ENCODE measurements around the gene CACNG1. TPM values are rescaled to one million over a fixed set of nuclear protein-coding genes. Genes with fewer than 3 reads are reported as not detected.
"Not testable (repeated sequence)": the region's sequence is repeated elsewhere in the genome, so short reads cannot be mapped to it uniquely, and the experiment has no call there.

Gene CACNG1
- total and polyA plus RNA-seq, 2 donors (not counting 1 experiment from before 2014, with no cell fraction given), result not detected

DNA sequence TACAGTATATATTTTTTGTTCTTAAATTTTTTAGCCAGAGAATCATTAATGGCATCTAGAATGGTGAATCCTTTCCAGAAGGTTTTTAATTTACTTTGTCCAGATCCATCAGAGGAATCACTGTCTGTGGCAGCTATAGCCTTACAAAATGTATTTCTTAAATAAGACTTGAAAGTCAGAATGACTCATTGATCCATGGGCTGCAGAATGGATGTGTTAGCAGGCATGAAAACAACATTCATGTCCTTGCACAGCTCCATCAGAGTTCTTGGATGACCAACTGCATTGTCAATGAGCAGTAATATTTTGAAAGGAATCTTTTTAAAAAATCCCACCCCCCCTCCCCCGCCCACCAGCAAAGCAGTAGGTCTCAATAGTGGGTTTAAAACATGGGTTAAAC, 51.4 kb downstream of the CACNG1 start:
- Histone ChIP-seq H3K9me3 (ENCODE audit: control insufficient read depth, insufficient read depth, low read depth, low read length) (no peaks in the 10 kb centered on the region), H4K20me1 (ENCODE audit: control insufficient read depth, extremely low read depth, insufficient read depth, low read length) (no peaks in the 10 kb centered on the region), H3K9ac (ENCODE audit: insufficient read depth, low read length) (no peak overlapping the region), H3K4me2 (ENCODE audit: extremely low read depth, insufficient read depth, low read length) (no peak overlapping the region), H3K79me2 (ENCODE audit: control insufficient read depth, insufficient read depth, low read length) (no peaks in the 10 kb centered on the region), H3K4me1 (ENCODE audit: control insufficient read depth, extremely low read depth, insufficient read depth, low read length) (peaks cover 3% of the 10 kb centered on the region), H2AFZ (ENCODE audit: low read length) (no peak overlapping the region), H3K36me3 (ENCODE audit: control insufficient read depth, insufficient read depth, low read length) (no peaks in the 10 kb centered on the region), H3K27me3 (ENCODE audit: control insufficient read depth, insufficient read depth, low read length) (no peaks in the 10 kb centered on the region), H3K4me3 (replicated peaks in 1 of 4; ENCODE audit: control extremely low read depth in 1 of 4, insufficient read depth in 1 of 4, low read depth in 3 of 4, low read length in 4 of 4) (no peak overlapping the region), H3K27ac (ENCODE audit: insufficient read depth, low read length) (peak overlapping the region; percentile 21)
- TF ChIP-seq, protein P1, sequence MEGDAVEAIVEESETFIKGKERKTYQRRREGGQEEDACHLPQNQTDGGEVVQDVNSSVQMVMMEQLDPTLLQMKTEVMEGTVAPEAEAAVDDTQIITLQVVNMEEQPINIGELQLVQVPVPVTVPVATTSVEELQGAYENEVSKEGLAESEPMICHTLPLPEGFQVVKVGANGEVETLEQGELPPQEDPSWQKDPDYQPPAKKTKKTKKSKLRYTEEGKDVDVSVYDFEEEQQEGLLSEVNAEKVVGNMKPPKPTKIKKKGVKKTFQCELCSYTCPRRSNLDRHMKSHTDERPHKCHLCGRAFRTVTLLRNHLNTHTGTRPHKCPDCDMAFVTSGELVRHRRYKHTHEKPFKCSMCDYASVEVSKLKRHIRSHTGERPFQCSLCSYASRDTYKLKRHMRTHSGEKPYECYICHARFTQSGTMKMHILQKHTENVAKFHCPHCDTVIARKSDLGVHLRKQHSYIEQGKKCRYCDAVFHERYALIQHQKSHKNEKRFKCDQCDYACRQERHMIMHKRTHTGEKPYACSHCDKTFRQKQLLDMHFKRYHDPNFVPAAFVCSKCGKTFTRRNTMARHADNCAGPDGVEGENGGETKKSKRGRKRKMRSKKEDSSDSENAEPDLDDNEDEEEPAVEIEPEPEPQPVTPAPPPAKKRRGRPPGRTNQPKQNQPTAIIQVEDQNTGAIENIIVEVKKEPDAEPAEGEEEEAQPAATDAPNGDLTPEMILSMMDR (conservative IDR thresholded peaks at IDR 0.05 in 1 of 2, IDR thresholded peaks at IDR 0.05 in 1 of 2; ENCODE audit: low read depth in 1 of 2, low read length in 2 of 2), result no peak
- no peak for TF ChIP-seq EZH2 (IDR thresholded peaks at IDR 0.05; ENCODE audit: low read length, missing control alignments)
- DNase-seq (ENCODE audit: low read depth in 2 of 2), result peak; percentile 50 to 67

DNA sequence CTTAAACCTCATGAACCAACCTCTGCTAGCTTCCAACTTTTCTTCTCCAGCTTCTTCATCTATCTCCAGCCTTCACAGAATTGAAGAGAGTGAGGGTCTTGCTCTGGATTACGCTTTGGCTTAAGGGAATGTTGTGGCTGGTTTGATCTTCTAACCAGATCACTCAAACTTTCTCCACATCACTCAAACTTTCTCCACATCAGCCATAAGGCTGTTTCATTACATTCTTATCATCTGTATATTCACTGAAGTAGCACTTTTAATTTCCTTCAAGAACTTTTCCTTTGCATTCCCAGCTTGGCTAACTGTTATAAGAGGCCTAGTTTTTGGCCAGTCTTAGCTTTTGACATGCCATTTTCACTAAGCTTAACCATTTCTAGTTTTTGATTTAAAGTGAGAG, 52.3 kb downstream of the CACNG1 start:
- no peak overlapping the region for H3K4me3 ChIP-seq (replicated peaks in 1 of 4; ENCODE audit: control extremely low read depth in 1 of 4, insufficient read depth in 1 of 4, low read depth in 3 of 4, low read length in 4 of 4)
- TF ChIP-seq EZH2 (IDR thresholded peaks at IDR 0.05; ENCODE audit: low read length, missing control alignments), result no peak
- TF ChIP-seq, protein P1 (conservative IDR thresholded peaks at IDR 0.05 in 1 of 2, IDR thresholded peaks at IDR 0.05 in 1 of 2; ENCODE audit: low read depth in 1 of 2, low read length in 2 of 2), result no peak
- no peaks in the 10 kb centered on the region for H3K9me3 ChIP-seq (ENCODE audit: control insufficient read depth, insufficient read depth, low read depth, low read length)
- no peaks in the 10 kb centered on the region for H3K36me3 ChIP-seq (ENCODE audit: control insufficient read depth, insufficient read depth, low read length)
- H3K79me2 ChIP-seq (ENCODE audit: control insufficient read depth, insufficient read depth, low read length), result no peaks in the 10 kb centered on the region
- H3K4me2 ChIP-seq (ENCODE audit: extremely low read depth, insufficient read depth, low read length), result no peak overlapping the region
- no peak overlapping the region for H3K27ac ChIP-seq (ENCODE audit: insufficient read depth, low read length)
- peaks cover 3% of the 10 kb centered on the region for H3K4me1 ChIP-seq (ENCODE audit: control insufficient read depth, extremely low read depth, insufficient read depth, low read length)
- H2AFZ ChIP-seq (ENCODE audit: low read length), result no peak overlapping the region
- DNase-seq (ENCODE audit: low read depth in 2 of 2), result no peak
- no peak overlapping the region for H3K9ac ChIP-seq (ENCODE audit: insufficient read depth, low read length)
- no peaks in the 10 kb centered on the region for H4K20me1 ChIP-seq (ENCODE audit: control insufficient read depth, extremely low read depth, insufficient read depth, low read length)
- no peaks in the 10 kb centered on the region for H3K27me3 ChIP-seq (ENCODE audit: control insufficient read depth, insufficient read depth, low read length)

DNA sequence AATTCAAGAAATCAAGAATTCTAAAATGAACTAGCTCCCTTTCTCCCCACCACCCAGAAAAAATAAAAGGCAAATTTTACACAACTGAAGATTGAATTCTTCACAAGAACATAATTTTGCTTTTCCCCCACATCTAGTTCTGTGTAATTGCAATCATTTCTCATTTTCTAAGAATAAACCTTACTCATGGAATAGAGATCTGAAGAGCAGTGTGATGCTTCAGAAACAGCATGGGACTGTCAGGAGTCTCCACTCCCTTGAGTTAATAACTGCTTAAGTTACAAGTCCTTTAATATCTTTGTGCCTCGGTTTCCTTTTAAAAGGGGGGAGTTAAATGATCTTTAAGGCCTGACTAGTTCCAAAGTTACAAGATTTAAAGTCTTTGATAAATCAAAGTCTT, 53.7 kb downstream of the CACNG1 start:
- no peak overlapping the region for H3K9ac ChIP-seq (ENCODE audit: insufficient read depth, low read length)

DNA sequence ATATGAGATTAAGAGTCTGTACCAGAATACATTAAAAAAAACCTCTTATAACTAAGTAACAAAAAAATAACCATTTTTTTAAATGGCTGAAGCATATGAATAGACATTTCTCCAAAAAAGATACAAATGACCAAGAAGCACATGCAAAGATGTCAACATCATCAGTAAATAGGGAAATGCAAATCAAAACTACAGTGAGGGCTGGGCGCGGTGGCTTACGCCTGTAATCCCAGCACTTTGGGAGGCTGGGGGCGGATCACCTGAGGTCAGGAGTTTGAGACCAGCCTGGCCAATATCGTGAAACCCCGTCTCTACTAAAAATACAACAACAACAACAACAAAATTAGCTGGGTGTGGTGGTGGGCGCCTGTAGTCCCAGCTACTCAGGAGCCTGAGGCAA, 60.3 kb downstream of the CACNG1 start:
- not testable (repeated sequence) for DNase-seq (ENCODE audit: low read depth in 2 of 2); H3K4me1 ChIP-seq (ENCODE audit: control insufficient read depth, extremely low read depth, insufficient read depth, low read length); H2AFZ ChIP-seq (ENCODE audit: low read length); H3K9ac ChIP-seq (ENCODE audit: insufficient read depth, low read length); H3K27me3 ChIP-seq (ENCODE audit: control insufficient read depth, insufficient read depth, low read length); H3K36me3 ChIP-seq (ENCODE audit: control insufficient read depth, insufficient read depth, low read length); H3K9me3 ChIP-seq (ENCODE audit: control insufficient read depth, insufficient read depth, low read depth, low read length); H3K4me2 ChIP-seq (ENCODE audit: extremely low read depth, insufficient read depth, low read length); H3K27ac ChIP-seq (ENCODE audit: insufficient read depth, low read length); H3K4me3 ChIP-seq (replicated peaks in 1 of 4; ENCODE audit: control extremely low read depth in 1 of 4, insufficient read depth in 1 of 4, low read depth in 3 of 4, low read length in 4 of 4); H3K79me2 ChIP-seq (ENCODE audit: control insufficient read depth, insufficient read depth, low read length); H4K20me1 ChIP-seq (ENCODE audit: control insufficient read depth, extremely low read depth, insufficient read depth, low read length)

More for the DNA sequence above, 53.7 kb downstream of the CACNG1 start:
- Histone ChIP-seq H3K27ac (ENCODE audit: insufficient read depth, low read length) (no peak overlapping the region), H3K4me1 (ENCODE audit: control insufficient read depth, extremely low read depth, insufficient read depth, low read length) (peaks cover 5% of the 10 kb centered on the region), H4K20me1 (ENCODE audit: control insufficient read depth, extremely low read depth, insufficient read depth, low read length) (peaks cover 4% of the 10 kb centered on the region), H3K4me3 (replicated peaks in 1 of 4; ENCODE audit: control extremely low read depth in 1 of 4, insufficient read depth in 1 of 4, low read depth in 3 of 4, low read length in 4 of 4) (no peak overlapping the region), H2AFZ (ENCODE audit: low read length) (no peak overlapping the region), H3K79me2 (ENCODE audit: control insufficient read depth, insufficient read depth, low read length) (peaks cover 4% of the 10 kb centered on the region), H3K27me3 (ENCODE audit: control insufficient read depth, insufficient read depth, low read length) (no peaks in the 10 kb centered on the region), H3K36me3 (ENCODE audit: control insufficient read depth, insufficient read depth, low read length) (no peaks in the 10 kb centered on the region), H3K4me2 (ENCODE audit: extremely low read depth, insufficient read depth, low read length) (no peak overlapping the region), H3K9me3 (ENCODE audit: control insufficient read depth, insufficient read depth, low read depth, low read length) (no peaks in the 10 kb centered on the region)
- TF ChIP-seq, protein P1 (conservative IDR thresholded peaks at IDR 0.05 in 1 of 2, IDR thresholded peaks at IDR 0.05 in 1 of 2; ENCODE audit: low read depth in 1 of 2, low read length in 2 of 2), result no peak
- TF ChIP-seq EZH2 (IDR thresholded peaks at IDR 0.05; ENCODE audit: low read length, missing control alignments), result no peak
- no peak for DNase-seq (ENCODE audit: low read depth in 2 of 2)

All from fibroblast of lung (primary cell).